ENCODE data around the gene WDR90. TPM values are rescaled to one million over a fixed set of nuclear protein-coding genes. Genes with fewer than 3 reads are reported as not detected.

The WDR90 gene
- total and polyA plus RNA-seq, 2 of the 13 experiments (the other 11 are each of a cell fraction or from before 2014, with no cell fraction given): 14.9 to 28.9 TPM

- TF ChIP-seq ZNF12 (CRISPR knock-in tag; IDR thresholded peaks at IDR 0.05): no peak
- TF ChIP-seq HINFP (CRISPR knock-in tag; IDR thresholded peaks at IDR 0.05; ENCODE audit: low read depth): no peak
- TF ChIP-seq PHF8 (CRISPR knock-in tag; IDR thresholded peaks at IDR 0.05): no peak
- no peak for TF ChIP-seq WIZ (CRISPR knock-in tag; IDR thresholded peaks at IDR 0.05)
- 0 out of 2 replicates have a peak, but pooled peaks have one; percentile 58 for TF ChIP-seq PRMT3 (CRISPR knock-in tag; IDR thresholded peaks at IDR 0.05; ENCODE audit: borderline replicate concordance, low read depth)
- TF ChIP-seq ZNF597 (CRISPR knock-in tag; IDR thresholded peaks at IDR 0.05): 0 out of 2 replicates have a peak, but pooled peaks have one; percentile 44
- peak; percentile 97 for TF ChIP-seq ZNF281 (CRISPR knock-in tag; IDR thresholded peaks at IDR 0.05; ENCODE audit: borderline replicate concordance)
- TF ChIP-seq USF2 (IDR thresholded peaks at IDR 0.05; ENCODE audit: low read depth, low read length): no peak
- peak; percentile 87; the same call in 1 of the 2 replicates for TF ChIP-seq USF2 (CRISPR knock-in tag; IDR thresholded peaks at IDR 0.05; ENCODE audit: borderline replicate concordance)
- TF ChIP-seq ZFX (CRISPR knock-in tag; IDR thresholded peaks at IDR 0.05; ENCODE audit: low read depth): peak; percentile 81
- no peak for TF ChIP-seq NONO (IDR thresholded peaks at IDR 0.05)
- TF ChIP-seq NONO (CRISPR knock-in tag; conservative IDR thresholded peaks at IDR 0.05): peak; percentile 54; the same call in 1 of the 2 replicates
- TF ChIP-seq TOPORS (CRISPR knock-in tag; IDR thresholded peaks at IDR 0.05): no peak
- no peak for TF ChIP-seq TAF15 (IDR thresholded peaks at IDR 0.05; ENCODE audit: low read depth, low read length, poor library complexity, severe bottlenecking)
- no peak; the same call in 1 of the 2 replicates for TF ChIP-seq FOXK1 (CRISPR knock-in tag; IDR thresholded peaks at IDR 0.05; ENCODE audit: borderline replicate concordance, low read depth)
- TF ChIP-seq ZNF33A (CRISPR knock-in tag; IDR thresholded peaks at IDR 0.05; ENCODE audit: borderline replicate concordance): no peak
- TF ChIP-seq ZNF354B (CRISPR knock-in tag; IDR thresholded peaks at IDR 0.05): no peak
- no peak for TF ChIP-seq ZSCAN21 (CRISPR knock-in tag; IDR thresholded peaks at IDR 0.05; ENCODE audit: borderline replicate concordance)
- no peak for TF ChIP-seq RCOR2 (CRISPR knock-in tag; IDR thresholded peaks at IDR 0.05)
- TF ChIP-seq BATF2 (CRISPR knock-in tag; IDR thresholded peaks at IDR 0.05): no peak
- no peak for TF ChIP-seq SOX5 (CRISPR knock-in tag; IDR thresholded peaks at IDR 0.05; ENCODE audit: borderline replicate concordance)
- TF ChIP-seq HIVEP1 (CRISPR knock-in tag; IDR thresholded peaks at IDR 0.05): no peak; the same call in none of the 2 replicates
These were observed 18.8 kb upstream of the WDR90 start (continued) for GRCh38 chr16:630249-630814.
